Prostate gland (tissue), 2 donors: ENCODE measurements around the gene ELMO1. TPM values are rescaled to one million over a fixed set of nuclear protein-coding genes. Genes with fewer than 3 reads are reported as not detected.

Experiments used
- DNase-seq: peaks from one replicate; pipeline ENCODE4 v3.0.0-alpha.2; 2019; ENCODE audit warnings: low spot score
- H3K27ac ChIP-seq, 2 donors: fragments of 200-600 bp; sonication (generic); 2 replicates each; pipeline ENCODE4 v1.5.1; 2017 to 2019
- H3K27me3 ChIP-seq: fragments of 200-600 bp; sonication (generic); replicated peaks from 2 replicates; pipeline ENCODE4 v1.5.1; 2019; ENCODE audit not compliant: insufficient read depth
- H3K36me3 ChIP-seq, 2 donors: fragments of 200-600 bp; sonication (generic); 1 replicate in 1 of 2; 2 replicates in 1 of 2; pipeline versions ENCODE4 v1.5.1 to v1.8.1; 2017 to 2019
- H3K4me1 ChIP-seq: fragments of 200-600 bp; sonication (generic); replicated peaks from 2 replicates; pipeline ENCODE4 v1.5.1; 2019
- H3K4me3 ChIP-seq, 2 donors: fragments of 200-600 bp; sonication (generic); 2 replicates each; pipeline ENCODE4 v1.5.1; 2017 to 2019
- H3K9me3 ChIP-seq: fragments of 200-600 bp; sonication (generic); 2 replicates; pipeline ENCODE4 v1.5.1; 2017
- POLR2A ChIP-seq: fragments of 450-650 bp; IDR thresholded peaks from one replicate; pipeline ENCODE4 v1.6.1; 2016; ENCODE audit warnings: antibody characterized with exemption, mild to moderate bottlenecking
- POLR2AphosphoS5 ChIP-seq: sonication (generic); formaldehyde crosslinking; IDR thresholded peaks from one replicate; pipeline ENCODE4 v1.6.1; 2017; ENCODE audit warnings: antibody characterized with exemption
- WGBS: methylation state at CpG from one replicate; pipeline ENCODE4 v1.1.5; 2018; 5-methylcytosine and 5-hydroxymethylcytosine counted together
- intact Hi-C: fragments of 100-400 bp; cut with DNase I; formaldehyde crosslinking; loops from one replicate; pipeline ENCODE4 v1.14.2; 2022
- total RNA-seq, 2 donors: library from RNA; depleted of rRNA; stranded (reverse); fragments of >200 nt; gene quantifications; one replicate each; pipeline ENCODE4 v1.1.0, GENCODE V29; 2016
- TF ChIP-seq, protein P1 (sequence below), 4 experiments: fragments of 200-600 bp in 2 of 4; fragments of 450-650 bp in 2 of 4; sonication (generic) in 2 of 4; IDR thresholded peaks; 1 replicate in 3 of 4; 2 replicates in 1 of 4; pipeline ENCODE4 v1.5.1; 2016 to 2019; ENCODE audit warnings: antibody characterized with exemption in 4 of 4, mild to moderate bottlenecking in 2 of 4, moderate library complexity in 2 of 4

Gene ELMO1
- total RNA-seq, 2 donors from 2014 or later: 6.7 to 19.3 TPM

GRCh38 chr7:37424521-37424920 lies 24.1 kb downstream of the ELMO1 start:
- TF ChIP-seq POLR2AphosphoS5: no peak
- TF ChIP-seq, protein P1, sequence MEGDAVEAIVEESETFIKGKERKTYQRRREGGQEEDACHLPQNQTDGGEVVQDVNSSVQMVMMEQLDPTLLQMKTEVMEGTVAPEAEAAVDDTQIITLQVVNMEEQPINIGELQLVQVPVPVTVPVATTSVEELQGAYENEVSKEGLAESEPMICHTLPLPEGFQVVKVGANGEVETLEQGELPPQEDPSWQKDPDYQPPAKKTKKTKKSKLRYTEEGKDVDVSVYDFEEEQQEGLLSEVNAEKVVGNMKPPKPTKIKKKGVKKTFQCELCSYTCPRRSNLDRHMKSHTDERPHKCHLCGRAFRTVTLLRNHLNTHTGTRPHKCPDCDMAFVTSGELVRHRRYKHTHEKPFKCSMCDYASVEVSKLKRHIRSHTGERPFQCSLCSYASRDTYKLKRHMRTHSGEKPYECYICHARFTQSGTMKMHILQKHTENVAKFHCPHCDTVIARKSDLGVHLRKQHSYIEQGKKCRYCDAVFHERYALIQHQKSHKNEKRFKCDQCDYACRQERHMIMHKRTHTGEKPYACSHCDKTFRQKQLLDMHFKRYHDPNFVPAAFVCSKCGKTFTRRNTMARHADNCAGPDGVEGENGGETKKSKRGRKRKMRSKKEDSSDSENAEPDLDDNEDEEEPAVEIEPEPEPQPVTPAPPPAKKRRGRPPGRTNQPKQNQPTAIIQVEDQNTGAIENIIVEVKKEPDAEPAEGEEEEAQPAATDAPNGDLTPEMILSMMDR (IDR thresholded peaks at IDR 0.05): no peak
- TF ChIP-seq POLR2A: no peak
- DNase-seq: no peak
- Histone ChIP-seq H3K9me3 (no peaks in the 10 kb centered on the region), H3K4me1 (no peaks in the 10 kb centered on the region), H3K27ac (no peak overlapping the region), H3K4me3 (no peak overlapping the region), H3K36me3 (no peaks in the 10 kb centered on the region), H3K27me3 (no peaks in the 10 kb centered on the region)
- intact Hi-C loops: no loop called here
- 81% methylated on average over 1 of the region's 1 CpG for WGBS

DNA sequence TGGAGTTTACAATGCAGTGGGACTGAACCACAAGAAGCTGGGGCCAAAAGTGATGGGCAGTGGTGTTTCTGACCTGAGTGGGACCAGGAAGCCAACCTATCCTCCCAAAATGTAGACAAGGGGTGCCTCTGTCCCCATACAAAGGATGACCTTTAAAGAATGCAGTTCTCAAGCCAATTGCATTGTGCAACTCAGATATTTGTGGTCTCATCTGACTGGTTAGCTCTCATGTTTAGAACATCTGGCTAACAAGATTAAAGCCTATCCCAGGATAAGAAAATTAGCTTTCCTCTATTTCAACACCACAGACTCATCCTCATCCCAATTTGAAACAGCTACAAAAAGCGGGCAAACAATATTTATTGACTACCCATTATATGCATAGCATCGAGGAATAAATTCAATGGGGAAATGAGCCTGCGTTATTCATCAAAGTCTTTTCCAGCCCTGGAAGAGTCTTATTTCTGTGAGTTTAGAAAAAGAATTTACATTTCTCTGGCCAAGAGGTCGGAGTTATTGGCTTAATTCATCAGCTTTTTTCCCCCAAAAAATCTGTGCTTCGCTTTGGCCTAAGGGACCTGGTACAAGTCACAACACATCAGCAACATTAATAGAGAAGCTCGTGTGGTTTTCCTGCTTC lies 26.7 kb downstream of the ELMO1 start:
- DNase-seq: no peak
- no peaks in the 10 kb centered on the region for H3K4me1 ChIP-seq
- H3K27me3 ChIP-seq: no peaks in the 10 kb centered on the region
- 55% methylated on average over 6 of the region's 6 CpGs for WGBS
- no peaks in the 10 kb centered on the region for H3K9me3 ChIP-seq
- H3K4me3 ChIP-seq: no peak overlapping the region
- no peaks in the 10 kb centered on the region for H3K36me3 ChIP-seq
- TF ChIP-seq POLR2A (no peak), POLR2AphosphoS5 (no peak)
- TF ChIP-seq, protein P1 (IDR thresholded peaks at IDR 0.05): no peak
- intact Hi-C loops: no loop called here
- H3K27ac ChIP-seq: no peak overlapping the region

GRCh38 chr7:37420946-37421695 lies 27.5 kb downstream of the ELMO1 start:
- TF ChIP-seq POLR2AphosphoS5 (no peak), POLR2A (no peak)
- TF ChIP-seq, protein P1 (IDR thresholded peaks at IDR 0.05): no peak
- no peak overlapping the region for H3K27ac ChIP-seq
- no peaks in the 10 kb centered on the region for H3K36me3 ChIP-seq
- 47% methylated on average over 6 of the region's 6 CpGs for WGBS
- no peaks in the 10 kb centered on the region for H3K4me1 ChIP-seq
- H3K27me3 ChIP-seq: no peaks in the 10 kb centered on the region
- no peak for DNase-seq
- H3K9me3 ChIP-seq: no peaks in the 10 kb centered on the region
- no peak overlapping the region for H3K4me3 ChIP-seq
- intact Hi-C loops: no loop called here

DNA sequence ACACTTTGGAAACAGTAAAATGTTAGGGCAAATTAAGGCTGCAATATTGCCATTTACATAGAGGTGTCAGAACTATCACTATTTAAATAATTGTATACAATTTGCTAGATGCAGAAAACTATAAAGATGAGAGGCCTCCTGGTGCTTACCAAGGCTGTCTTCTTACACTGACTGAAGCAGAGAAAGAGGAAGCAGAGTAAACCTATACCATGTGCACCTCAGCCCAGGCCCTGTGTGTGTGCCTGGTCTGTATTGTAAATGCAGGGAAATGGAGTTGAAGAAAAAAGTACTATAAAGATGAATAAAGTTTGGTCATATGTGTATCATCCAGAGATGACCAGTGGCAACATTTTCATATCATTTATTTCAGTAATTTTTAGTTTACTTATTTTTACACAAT lies 29.2 kb downstream of the ELMO1 start:
- Histone ChIP-seq H3K36me3 (no peaks in the 10 kb centered on the region), H3K4me3 (no peak overlapping the region), H3K27ac (no peak overlapping the region), H3K27me3 (no peaks in the 10 kb centered on the region), H3K4me1 (no peaks in the 10 kb centered on the region), H3K9me3 (no peaks in the 10 kb centered on the region)
- intact Hi-C loops: no loop called here
- no peak for TF ChIP-seq POLR2AphosphoS5
- TF ChIP-seq, protein P1 (IDR thresholded peaks at IDR 0.05): no peak
- TF ChIP-seq POLR2A: no peak
- DNase-seq: no peak

DNA sequence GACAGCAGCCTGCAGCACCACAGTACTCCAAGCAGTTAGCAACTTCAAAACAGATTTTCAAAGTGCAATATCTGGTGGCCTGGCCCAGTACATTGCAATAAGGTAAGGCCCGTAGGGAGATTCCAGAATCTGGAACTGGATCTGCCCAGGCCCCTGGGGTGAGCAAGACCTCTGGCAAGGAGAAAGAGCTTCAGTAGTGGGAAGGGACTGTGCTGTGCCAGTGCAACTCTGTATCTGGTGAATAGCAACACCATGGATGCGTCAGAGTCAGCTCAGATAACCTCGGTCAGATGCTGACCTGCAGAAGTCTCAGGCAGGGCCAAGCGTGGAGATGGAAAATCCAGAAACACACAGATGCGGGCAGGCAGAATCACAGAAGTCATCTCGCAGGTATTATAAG lies 30.3 kb downstream of the ELMO1 start:
- Histone ChIP-seq H3K4me1 (no peaks in the 10 kb centered on the region), H3K27ac (no peak overlapping the region), H3K4me3 (no peak overlapping the region), H3K36me3 (no peaks in the 10 kb centered on the region), H3K27me3 (no peaks in the 10 kb centered on the region), H3K9me3 (no peaks in the 10 kb centered on the region)
- TF ChIP-seq POLR2A: no peak
- TF ChIP-seq POLR2AphosphoS5: no peak
- TF ChIP-seq, protein P1 (IDR thresholded peaks at IDR 0.05): no peak
- WGBS: 96% methylated on average over 6 of the region's 6 CpGs
- intact Hi-C loops: no loop called here
- no peak for DNase-seq
